ENCODE measurements around the gene ULK1. TPM values are rescaled to one million over a fixed set of nuclear protein-coding genes. Genes with fewer than 3 reads are reported as not detected.
A peak's percentile ranks its signal among the peaks of the same experiment; 100 is the strongest.

ULK1 gene
- total and polyA plus RNA-seq, 2 experiments from 2014 or later: 8.4 to 33.8 TPM

DNA sequence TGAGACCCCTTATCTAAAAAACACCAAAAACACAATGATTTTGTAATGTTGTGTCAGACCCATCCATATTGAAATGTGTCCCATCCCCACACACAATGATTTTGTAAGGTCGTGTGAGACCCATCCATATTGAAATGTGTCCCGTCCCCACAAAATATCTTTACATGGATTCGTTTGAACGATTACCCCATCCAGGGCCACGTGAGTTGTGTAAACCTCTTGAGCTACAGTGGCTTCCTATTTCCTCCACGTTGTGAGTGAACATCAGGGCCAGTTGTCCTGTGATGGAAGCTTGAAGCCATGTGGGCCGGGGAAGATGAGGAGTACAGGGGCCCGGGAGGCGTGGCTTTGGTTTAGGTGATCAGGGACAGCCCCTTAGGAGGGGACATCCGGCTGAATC, 27.0 kb upstream of the ULK1 start:
- Histone ChIP-seq H3K27me3 (ENCODE audit: insufficient read depth) (no peaks in the 10 kb centered on the region), H2AFZ (peak overlapping the region; percentile 83; the same call in 1 of the 2 replicates), H3K27ac (ENCODE audit: low read depth) (no peak overlapping the region), H3K36me3 (ENCODE audit: insufficient read depth) (no peaks in the 10 kb centered on the region), H4K20me1 (replicated peaks; ENCODE audit: insufficient read depth) (no peaks in the 10 kb centered on the region), H3F3A (replicated peaks; ENCODE audit: low read depth) (0 out of 2 replicates have a peak, but pooled peaks cover 2% of the 10 kb centered on the region), H3K4me1 (ENCODE audit: insufficient read depth) (peaks cover 14% of the 10 kb centered on the region; the same call in 1 of the 2 replicates), H3K9me2 (ENCODE audit: insufficient read depth) (no peaks in the 10 kb centered on the region), H3K79me2 (replicated peaks; ENCODE audit: insufficient read depth) (no peaks in the 10 kb centered on the region), H3K4me2 (no peak overlapping the region), H3K4me3 (no peak overlapping the region)
- H3K36me3 Mint-ChIP-seq (ENCODE audit: low read depth): no peaks in the 10 kb centered on the region; the same call in 2 of the 3 replicates
- TF ChIP-seq EZH2 (IDR thresholded peaks at IDR 0.05; ENCODE audit: low read depth, unreplicated experiment) (no peak), REST (IDR thresholded peaks at IDR 0.05; ENCODE audit: unreplicated experiment) (no peak), NANOG (IDR thresholded peaks at IDR 0.05; ENCODE audit: borderline replicate concordance) (no peak), ZNF462 (CRISPR knock-in tag; IDR thresholded peaks at IDR 0.05) (no peak), EZH2phosphoT487 (IDR thresholded peaks at IDR 0.05; ENCODE audit: unreplicated experiment) (no peak), POLR2AphosphoS5 (IDR thresholded peaks at IDR 0.05; ENCODE audit: low read depth) (no peak)
- TF ChIP-seq, protein P1, sequence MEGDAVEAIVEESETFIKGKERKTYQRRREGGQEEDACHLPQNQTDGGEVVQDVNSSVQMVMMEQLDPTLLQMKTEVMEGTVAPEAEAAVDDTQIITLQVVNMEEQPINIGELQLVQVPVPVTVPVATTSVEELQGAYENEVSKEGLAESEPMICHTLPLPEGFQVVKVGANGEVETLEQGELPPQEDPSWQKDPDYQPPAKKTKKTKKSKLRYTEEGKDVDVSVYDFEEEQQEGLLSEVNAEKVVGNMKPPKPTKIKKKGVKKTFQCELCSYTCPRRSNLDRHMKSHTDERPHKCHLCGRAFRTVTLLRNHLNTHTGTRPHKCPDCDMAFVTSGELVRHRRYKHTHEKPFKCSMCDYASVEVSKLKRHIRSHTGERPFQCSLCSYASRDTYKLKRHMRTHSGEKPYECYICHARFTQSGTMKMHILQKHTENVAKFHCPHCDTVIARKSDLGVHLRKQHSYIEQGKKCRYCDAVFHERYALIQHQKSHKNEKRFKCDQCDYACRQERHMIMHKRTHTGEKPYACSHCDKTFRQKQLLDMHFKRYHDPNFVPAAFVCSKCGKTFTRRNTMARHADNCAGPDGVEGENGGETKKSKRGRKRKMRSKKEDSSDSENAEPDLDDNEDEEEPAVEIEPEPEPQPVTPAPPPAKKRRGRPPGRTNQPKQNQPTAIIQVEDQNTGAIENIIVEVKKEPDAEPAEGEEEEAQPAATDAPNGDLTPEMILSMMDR (conservative IDR thresholded peaks at IDR 0.05; ENCODE audit: low read depth in 2 of 2): no peak
- peaks cover 3% of the 10 kb centered on the region; the same call in 1 of the 3 replicates for H3K9me3 Mint-ChIP-seq
- ATAC-seq (no peak), DNase-seq (ENCODE audit: low spot score) (no peak)
- H3K27ac Mint-ChIP-seq: no peak overlapping the region
- H3K4me3 Mint-ChIP-seq: no peak overlapping the region
- H3K4me1 Mint-ChIP-seq: peaks cover 19% of the 10 kb centered on the region
- peaks cover 9% of the 10 kb centered on the region for H3K27me3 Mint-ChIP-seq (ENCODE audit: insufficient read depth, low read depth, poor library complexity)
